Forelimb muscle (tissue), 1 donor: Measurements from ENCODE around the gene UBAP2L. TPM values are rescaled to one million over a fixed set of nuclear protein-coding genes. Genes with fewer than 3 reads are reported as not detected.

Source experiments
- DNase-seq: peaks from one replicate; pipeline ENCODE4 v3.0.0-alpha.2; 2013; ENCODE audit warnings: low read depth
- polyA plus RNA-seq: library from polyadenylated mRNA; unstranded; fragments of 120-200 nt; gene quantifications from one replicate; pipeline ENCODE4 v1.2.1, GENCODE V29; 2013; ENCODE audit not compliant: insufficient read length

UBAP2L gene, protein sequence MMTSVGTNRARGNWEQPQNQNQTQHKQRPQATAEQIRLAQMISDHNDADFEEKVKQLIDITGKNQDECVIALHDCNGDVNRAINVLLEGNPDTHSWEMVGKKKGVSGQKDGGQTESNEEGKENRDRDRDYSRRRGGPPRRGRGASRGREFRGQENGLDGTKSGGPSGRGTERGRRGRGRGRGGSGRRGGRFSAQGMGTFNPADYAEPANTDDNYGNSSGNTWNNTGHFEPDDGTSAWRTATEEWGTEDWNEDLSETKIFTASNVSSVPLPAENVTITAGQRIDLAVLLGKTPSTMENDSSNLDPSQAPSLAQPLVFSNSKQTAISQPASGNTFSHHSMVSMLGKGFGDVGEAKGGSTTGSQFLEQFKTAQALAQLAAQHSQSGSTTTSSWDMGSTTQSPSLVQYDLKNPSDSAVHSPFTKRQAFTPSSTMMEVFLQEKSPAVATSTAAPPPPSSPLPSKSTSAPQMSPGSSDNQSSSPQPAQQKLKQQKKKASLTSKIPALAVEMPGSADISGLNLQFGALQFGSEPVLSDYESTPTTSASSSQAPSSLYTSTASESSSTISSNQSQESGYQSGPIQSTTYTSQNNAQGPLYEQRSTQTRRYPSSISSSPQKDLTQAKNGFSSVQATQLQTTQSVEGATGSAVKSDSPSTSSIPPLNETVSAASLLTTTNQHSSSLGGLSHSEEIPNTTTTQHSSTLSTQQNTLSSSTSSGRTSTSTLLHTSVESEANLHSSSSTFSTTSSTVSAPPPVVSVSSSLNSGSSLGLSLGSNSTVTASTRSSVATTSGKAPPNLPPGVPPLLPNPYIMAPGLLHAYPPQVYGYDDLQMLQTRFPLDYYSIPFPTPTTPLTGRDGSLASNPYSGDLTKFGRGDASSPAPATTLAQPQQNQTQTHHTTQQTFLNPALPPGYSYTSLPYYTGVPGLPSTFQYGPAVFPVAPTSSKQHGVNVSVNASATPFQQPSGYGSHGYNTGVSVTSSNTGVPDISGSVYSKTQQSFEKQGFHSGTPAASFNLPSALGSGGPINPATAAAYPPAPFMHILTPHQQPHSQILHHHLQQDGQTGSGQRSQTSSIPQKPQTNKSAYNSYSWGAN
- polyA plus RNA-seq = 97.8 TPM

DNA sequence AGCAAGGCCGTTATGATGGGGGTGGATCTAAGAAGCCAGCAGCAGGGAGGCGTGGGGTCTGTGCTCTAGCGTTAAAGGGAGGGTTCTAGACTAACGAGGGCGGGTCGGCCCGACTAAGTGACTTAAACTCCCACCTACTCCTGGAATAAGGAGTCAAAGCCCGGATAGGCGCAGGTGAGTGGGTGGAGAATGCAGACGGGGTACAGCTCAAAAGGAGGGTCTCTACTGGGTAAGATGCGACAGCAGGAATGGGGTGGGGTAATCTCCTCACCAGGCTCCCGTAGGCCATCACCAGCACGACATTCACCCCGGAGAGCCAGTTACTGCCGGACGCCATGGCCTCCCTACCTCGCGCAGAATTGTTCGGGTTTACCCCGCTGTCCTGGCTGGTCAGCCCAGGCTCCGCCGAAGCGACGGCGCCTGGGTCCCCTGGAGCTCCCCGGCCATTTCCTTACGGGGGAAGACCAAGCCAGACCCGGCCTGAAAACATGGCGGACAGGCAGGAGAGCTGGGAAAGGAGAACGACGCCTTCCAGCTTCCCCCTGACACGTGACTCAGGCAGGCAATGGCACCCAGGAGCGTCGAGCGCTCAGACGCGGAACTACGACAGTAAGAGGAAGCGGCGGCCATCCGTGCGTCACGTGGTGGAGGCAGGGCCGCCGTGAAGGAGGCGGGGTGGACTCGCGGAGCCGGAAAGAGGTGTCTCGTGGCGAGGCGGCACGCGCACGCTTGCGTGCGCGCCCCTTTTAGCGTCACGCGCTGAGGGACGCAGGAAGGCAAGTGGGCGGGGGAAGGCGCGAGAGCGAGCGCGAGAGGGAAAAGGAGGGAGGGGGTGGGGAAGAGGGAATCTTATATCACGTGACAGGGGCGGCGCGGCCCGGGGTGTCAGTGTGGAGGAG lies at the start of gene UBAP2L:
Gene UBAP2L (plus strand): TSS at position 885 of the 899 bp plus-strand sequence. CDS start 4,169 bp downstream, outside the sequence.
- peak; percentile 99 for DNase-seq

DNA sequence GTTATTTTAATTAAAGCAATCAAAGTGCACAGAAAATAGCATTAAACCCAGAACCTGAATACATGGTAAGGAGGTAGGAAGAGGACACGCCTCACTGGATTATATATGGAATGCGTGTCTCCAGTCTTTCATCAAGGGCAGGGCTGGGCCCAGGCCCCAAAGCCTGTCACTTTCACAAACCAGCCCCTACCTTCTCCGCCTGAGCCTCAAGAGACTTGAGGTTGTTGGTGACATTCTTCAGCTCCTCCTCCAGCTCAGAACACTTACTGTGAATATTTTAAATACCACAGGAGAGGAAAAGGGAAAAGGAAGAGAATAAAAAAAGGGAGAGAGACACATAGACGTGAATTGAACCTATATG lies 49.6 kb upstream of the UBAP2L start:
- no peak for DNase-seq

DNA sequence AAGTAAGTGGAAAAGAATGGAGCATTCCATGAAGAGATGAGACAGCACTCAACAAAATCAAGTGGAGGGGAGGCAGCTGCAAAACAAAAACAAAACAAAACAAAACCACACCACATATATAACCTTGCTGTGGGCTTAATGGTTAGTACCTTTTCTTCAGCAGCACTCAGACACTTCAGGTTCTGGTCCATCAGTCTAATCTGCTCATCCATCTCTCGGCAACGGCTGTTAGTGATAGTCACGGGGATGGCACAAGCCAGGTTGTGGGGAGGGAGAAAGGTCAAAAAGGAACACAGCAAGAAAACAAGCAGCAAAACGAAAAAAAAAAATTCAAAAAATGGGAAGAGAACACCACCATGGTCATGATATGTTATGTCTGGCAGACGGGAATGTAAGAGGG lies 48.9 kb upstream of the UBAP2L start:
- DNase-seq = no peak

DNA sequence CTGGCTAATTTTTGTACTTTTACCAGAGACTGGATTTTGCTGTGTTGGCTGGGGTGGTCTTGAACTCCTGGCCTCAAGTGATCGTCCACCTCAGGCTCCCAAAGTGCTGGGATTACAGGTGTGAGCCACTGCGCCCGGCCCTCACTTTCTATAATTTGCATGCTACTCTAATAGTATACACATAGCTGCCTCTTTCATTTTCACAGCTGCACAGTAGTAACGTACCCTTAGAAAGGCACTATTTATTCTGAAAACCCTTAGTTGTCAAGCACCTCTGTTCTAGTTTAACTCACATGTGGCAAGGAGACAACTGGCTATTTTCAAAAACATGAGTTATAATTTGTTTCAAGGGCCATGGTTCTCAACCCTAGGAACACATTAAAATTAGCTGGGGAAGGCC lies 46.1 kb upstream of the UBAP2L start:
- DNase-seq = no peak

DNA sequence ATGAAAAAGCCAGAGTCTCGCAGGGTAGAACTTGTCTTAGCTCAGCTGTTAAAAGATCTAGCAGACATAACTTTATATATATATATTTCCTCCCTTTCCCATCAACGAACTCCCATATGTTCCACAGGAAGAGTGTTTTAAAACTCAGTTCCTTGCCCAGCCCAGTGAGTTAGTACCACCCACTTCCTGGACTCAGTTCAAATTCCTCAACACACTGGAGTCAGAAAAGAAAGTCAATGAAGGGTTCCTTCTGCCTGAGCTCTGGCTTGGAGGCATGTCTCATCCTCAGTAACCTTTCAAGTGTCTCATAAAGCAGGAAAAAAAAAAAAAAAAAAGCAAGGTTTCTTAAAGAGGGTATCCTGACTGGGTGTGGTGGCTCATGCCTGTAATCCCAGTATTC lies 44.4 kb upstream of the UBAP2L start:
- no peak for DNase-seq

DNA sequence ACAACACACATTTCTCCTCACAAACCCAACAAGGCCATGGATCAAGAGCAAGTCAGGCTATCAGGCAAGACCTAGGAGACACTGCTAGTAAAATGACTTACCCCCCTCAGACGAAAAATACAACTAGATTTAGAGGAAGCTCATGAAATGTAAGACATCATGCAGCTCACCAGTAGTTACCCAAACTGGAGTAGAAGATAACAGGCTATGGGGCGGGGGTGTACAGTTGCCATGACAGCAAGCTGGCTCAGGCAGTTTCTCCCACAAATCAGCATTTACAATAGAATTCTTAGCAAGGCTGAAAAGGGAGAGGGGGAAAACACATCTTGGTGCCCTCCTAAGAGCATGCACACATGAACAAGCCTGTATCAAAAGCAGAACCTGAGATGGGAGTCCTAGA lies 42.7 kb upstream of the UBAP2L start:
- DNase-seq = no peak

DNA sequence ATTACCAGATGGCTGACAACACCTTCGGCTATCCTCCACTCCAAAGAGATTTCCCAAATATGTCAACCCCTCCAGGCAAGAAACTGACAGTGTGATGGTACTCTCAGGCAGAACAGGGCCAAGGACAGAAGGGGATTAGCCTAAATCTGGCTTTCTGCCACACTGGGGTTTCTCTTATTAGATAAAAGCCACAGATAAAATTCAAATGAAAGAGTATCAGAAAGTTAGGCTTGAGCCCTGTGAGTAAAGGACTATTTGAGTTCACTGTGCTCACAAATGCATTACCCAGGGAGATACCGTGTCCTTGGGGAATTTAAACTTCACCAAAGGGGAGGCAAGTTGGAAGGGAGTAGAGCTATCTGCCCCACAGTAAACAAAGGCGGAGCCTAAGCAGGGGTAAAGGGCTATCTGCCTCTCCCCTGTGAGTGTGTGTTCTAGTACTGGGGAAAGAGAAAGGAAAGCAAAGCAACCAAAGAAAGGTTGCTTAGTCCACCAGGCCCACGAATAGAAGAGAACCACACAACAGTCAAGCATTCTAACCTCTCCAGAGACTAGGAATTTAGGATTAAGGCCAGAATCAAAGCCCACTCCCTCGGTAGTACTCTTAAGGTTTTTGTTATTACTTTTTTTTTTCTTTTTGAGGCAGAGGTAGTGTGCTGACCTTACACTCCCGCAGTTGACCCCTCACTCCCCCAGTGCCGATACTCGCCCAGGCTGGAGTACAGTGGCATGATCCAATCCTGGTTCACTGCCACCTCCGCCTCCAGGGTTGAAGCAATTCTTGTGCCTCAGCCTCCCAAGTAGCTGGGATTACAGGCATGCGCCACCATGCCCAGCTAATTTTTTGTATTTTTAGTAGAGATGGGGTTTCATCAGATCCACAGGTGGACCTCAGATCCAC lies 41.6 kb upstream of the UBAP2L start:
- no peak for DNase-seq

DNA sequence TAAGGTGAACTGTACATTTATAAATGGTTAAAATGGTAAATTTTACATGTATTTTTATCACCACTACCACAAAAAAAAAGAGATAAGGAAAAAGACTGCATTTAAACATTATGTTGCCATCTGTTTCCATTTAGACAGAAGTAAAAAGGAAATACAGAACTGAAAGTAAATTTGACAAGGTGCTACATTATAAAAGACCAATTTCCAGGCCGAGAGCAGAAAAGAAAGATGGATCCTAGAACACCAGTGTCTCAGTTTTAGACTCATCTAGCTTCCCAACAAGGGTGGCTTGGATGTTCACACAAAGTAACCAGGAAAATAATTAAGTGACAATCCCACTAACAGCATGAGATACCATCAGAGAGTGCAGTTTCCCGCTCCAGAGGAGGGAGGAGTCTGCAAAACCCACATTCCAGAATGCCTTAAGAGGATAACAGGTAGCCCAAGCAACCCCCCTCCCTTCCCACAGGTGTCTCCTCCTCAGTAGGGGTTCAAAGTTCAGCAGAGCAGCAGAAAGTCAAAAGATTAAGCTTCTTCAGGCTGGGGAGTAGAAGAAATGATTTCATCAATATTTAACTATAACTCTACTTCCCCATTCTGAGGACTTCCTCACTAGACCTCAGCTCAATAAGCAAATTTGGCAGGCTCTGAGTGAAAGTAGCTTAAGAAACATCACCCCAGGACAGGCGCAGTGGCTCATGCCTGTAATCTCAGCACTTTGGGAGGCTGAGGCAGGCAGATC lies 40.6 kb upstream of the UBAP2L start:
- no peak for DNase-seq

DNA sequence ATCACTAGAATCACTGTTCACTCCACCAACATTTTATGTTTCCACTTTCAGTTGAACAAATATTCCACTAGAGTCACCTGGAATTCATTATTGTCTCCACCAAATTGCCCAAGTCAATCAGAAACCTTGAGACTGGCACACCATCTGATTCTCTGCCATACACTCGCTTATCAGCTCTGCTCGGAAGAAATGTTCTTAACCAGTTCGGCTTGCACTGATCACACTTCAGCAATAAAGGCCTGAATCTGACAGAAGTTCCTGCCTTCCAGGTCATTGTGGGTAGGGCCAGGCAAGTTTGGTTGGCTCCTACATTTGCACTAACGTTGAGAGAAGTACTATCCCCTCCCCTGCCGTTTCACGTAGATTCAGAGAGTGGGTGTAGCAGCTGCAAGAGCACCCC lies 38.8 kb upstream of the UBAP2L start:
- DNase-seq = no peak

DNA sequence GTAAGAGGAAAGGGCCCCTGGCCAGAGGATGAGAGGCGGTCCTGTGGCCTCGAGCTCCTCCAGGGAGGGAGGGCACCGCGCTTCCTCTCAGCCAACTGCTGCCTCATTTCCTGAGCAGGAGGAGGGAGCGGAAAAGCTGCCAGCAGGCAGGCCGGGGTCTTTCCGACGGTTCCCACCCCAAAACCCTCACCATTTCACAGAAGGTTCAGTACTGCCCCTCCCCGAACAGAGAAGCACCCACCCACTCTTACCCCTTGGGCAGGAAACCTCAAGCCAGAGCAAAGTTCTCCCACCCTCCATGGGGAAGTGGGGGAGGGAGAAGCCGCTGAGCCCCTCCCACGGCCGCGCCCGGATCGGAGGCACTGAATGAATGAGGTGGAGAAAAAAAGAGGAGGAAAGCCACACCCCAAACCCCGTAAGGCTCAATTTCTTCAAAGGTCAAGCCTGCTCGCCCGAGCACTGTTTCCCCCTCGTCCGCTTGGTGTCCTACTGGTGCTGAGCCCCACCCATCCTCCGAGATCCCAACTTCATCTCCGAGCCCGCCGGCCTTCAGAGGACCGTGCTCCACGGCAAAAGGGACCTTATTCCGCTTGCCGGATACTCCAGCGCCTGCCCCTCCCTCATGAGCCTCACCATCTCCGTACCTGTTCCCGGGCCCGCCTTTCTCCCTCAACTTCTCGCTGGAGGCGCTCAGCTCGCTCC lies 38.3 kb upstream of the UBAP2L start:
- DNase-seq = no peak

DNA sequence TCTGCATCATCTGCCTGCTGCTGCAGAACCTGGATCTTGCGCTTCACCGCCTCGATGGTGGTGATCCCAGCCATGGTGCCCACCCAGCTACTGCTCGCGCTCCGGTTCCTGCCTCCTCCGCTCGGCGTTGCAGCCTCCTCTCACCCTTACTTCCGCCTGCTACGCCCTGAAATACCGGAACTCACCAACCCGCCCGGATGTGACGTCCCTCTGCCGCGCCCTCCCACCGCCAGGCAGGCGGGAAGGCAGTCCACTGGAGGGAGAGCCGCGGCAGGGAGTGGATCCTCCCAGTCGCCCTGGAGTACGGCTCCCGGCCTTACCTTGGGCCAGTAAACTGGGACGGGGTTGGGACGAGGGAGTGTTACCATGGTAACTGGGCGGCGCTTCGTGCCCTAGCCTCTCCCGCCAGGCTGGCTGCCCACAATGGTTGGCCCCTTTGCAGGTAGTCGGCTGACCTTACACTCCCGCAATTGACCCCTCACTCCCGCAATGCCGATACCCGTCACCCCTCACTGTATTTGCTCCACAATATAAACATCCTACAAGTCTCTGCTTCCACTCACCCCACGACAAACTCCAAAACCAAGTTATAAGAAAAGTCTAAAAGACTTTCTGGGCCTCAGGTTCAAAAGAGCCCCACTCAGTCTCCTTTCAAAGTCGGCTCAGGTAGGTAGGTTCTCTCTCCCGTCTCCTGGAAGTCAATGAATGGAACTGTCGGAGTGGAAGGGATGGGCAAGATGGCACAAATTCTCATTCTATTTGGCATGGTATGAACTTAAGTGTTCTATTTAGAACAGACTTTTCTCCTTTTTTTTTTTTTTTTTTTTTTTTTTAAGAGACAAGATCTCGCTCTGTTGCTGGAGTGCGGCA lies 37.5 kb upstream of the UBAP2L start:
- peak; percentile 82 for DNase-seq

DNA sequence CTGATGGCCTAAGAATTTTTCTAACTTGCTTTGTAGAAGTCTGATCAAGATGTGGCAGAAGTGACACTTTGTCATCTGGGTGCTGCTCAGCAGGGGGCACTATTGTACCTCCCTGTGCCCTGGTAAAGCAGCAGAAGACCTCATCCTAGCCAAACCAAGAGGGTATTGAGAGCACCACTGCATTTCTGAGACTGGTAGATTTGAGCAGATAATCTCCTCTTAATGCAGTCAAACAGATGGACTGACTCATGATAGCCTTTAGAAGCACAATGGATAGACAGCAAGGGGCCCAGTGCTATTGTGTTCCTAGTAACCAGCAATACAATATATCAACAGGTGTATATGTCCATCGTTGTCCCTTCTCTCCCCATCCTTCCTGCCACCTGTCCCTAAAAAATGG lies 34.6 kb upstream of the UBAP2L start:
- DNase-seq = no peak

DNA sequence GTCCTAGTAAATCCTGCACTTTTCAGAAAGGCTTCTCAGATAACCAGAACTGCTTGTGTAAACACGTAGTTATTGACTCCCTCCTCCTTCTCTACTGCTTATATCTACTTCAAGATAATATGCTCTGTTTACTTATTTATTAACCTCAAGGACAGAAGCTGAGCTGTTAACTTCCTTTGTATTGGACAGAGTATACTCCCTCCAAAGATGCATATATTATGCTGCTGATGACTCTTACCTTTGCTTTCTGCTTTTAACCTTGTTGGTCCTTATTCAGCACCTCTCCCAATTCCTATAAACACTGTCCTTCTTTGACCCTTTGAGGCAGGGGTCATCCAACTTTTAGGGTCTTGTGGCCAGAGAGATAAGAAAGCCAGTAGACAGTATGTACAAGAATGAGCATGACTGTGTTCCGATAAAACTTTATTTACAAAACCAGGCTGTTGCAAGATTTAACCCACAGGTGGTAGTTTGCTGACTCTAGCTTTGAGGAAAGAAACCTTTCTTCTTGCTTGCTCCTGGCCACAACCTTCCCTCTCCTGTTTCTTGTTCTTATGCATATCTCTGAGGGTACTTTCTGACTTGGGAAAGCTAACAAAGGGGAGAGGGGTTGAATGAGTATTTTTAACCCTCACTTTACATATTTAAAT lies 33.8 kb upstream of the UBAP2L start:
- DNase-seq = no peak

DNA sequence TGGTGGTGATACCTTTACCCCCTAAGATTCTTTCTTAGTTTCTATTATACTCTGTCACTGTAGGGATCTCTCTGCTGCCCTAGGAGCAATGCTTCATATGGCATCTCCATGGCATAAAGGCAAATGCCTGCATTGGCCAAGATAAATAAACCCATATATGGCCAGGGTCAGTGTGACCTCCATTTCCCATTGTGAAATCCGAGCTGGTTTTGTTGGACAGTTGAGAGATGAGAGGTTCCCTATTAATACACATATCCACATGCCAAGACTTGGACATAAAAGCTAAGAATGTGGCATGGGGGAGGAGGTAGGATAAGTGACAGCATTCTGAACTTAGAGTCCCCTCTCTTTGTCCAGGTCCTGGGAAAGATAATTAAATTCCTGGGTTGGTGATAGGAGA lies 30.2 kb upstream of the UBAP2L start:
- DNase-seq = no peak

DNA sequence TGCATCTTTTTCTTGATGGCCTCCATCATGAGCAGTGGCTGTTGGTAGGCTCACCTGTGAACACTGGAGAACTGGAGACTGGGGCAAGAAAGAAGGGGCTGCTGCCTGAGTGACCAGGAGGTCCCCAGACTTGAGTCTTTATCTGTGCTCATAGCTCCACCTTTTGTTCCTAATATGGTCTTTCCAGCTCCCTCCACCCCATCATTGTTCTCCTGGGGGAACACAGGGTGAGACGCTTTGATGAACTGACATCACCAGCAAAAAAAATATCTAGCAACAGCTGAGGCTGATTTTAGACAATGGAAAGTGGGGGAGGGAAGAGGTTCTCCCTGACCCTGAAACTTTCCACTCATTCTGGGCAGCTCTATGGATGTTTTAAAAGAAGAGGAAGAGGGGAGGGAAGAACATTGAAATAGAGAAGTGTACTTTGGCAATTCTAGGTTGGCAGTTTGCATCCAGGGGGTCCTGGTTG lies 28.7 kb upstream of the UBAP2L start, which contains the start of gene TPM3:
Gene TPM3 (minus strand): TSS at position 111 of the 472 bp plus-strand sequence. CDS start 82 bp downstream, at position 29.
- DNase-seq = no peak

DNA sequence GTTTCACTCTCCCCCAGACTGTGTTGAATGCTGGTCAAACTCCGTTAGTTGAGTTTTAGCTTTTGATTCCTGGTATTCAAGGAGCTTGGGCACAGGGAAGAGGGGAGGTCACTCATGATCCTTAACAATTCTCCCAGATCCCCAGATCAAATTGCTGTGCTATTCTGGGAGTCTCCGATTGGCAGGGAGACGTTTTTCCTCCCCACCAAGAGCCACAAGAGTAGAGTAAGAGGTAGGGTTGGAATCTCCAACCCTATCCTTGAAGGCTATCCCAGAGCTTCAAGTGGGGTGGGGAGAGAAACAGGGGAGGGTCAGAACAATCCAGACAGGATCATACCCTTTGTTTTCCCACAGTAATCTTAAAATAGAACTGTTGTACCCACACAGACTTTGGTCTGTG lies 28.3 kb upstream of the UBAP2L start:
- DNase-seq = no peak

DNA sequence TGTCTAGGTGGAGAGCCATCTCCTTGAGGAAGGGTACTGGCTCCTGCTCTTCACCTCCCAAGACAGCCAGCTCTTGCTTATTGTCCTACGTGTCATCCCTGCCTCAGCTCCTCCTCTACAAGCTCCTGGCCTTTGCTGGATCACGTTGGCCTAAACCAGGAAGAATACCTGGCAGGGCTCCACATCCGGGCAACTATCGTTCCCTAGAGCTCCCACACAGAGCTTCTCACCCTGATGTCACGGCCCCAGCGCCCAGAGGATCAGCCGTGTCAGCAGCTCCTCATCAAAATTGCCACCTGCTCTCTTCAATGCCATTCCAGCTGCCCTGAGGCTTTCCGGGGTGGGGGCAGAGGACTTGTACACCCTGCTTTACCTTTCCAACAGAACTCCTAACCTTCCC lies 26.9 kb upstream of the UBAP2L start:
- no peak for DNase-seq
